Measurements from ENCODE around the gene MPP2.
A peak's percentile ranks its signal among the peaks of the same experiment; 100 is the strongest.

The MPP2 gene

DNA sequence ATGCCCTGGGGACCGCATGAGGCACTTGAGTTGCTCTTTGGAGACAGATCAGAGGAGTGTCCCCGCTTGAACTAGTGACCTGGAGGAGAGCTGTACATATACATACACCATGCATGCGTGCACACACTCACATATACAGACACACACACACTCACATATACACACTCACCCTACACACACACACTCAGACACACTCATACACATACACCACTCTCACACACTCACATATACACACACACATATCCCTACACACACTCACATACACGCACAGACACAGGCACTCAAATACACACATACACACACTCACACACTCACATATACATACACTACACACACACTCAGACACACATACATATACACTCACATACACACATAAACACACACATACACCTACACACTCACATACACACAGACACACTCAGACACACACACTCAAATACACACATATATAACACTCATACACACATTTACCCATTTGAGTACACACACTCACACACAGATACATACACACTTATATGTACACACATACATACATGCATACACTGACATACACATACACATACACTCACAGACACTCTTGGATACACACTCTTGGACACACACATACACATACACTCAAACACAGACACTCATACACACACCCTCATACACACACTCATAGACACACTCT is 5.4 kb upstream of the MPP2 start:
- TF ChIP-seq, protein P1, sequence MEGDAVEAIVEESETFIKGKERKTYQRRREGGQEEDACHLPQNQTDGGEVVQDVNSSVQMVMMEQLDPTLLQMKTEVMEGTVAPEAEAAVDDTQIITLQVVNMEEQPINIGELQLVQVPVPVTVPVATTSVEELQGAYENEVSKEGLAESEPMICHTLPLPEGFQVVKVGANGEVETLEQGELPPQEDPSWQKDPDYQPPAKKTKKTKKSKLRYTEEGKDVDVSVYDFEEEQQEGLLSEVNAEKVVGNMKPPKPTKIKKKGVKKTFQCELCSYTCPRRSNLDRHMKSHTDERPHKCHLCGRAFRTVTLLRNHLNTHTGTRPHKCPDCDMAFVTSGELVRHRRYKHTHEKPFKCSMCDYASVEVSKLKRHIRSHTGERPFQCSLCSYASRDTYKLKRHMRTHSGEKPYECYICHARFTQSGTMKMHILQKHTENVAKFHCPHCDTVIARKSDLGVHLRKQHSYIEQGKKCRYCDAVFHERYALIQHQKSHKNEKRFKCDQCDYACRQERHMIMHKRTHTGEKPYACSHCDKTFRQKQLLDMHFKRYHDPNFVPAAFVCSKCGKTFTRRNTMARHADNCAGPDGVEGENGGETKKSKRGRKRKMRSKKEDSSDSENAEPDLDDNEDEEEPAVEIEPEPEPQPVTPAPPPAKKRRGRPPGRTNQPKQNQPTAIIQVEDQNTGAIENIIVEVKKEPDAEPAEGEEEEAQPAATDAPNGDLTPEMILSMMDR (IDR thresholded peaks at IDR 0.05; ENCODE audit: low read length, missing control alignments): no peak
- DNase-seq (ENCODE audit: low read depth): no peak
- no peak overlapping the region for H3K4me3 ChIP-seq (replicated peaks; ENCODE audit: low read depth, low read length)

DNA sequence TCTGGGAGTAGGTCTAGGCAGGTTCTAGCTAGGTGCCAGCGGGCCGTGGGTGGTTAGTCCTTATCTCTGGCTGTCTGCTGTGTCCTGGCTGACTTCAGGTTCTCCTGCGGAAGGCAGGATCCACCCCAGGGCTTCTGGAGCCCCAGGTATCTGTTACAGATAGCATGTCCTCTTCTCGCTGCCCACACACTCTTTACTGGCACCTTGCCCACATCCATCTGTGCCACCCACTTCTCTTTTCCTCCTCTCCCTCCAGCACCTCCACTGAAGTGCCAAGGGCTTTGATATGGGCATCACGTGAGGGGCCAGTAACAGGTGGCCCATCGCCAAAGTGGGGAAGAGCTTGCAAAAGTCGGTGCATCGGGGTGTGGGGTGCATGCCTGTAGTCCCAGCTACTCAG is 4.6 kb upstream of the MPP2 start:
- TF ChIP-seq, protein P1 (IDR thresholded peaks at IDR 0.05; ENCODE audit: low read length, missing control alignments): no peak
- no peak for DNase-seq (ENCODE audit: low read depth)

DNA sequence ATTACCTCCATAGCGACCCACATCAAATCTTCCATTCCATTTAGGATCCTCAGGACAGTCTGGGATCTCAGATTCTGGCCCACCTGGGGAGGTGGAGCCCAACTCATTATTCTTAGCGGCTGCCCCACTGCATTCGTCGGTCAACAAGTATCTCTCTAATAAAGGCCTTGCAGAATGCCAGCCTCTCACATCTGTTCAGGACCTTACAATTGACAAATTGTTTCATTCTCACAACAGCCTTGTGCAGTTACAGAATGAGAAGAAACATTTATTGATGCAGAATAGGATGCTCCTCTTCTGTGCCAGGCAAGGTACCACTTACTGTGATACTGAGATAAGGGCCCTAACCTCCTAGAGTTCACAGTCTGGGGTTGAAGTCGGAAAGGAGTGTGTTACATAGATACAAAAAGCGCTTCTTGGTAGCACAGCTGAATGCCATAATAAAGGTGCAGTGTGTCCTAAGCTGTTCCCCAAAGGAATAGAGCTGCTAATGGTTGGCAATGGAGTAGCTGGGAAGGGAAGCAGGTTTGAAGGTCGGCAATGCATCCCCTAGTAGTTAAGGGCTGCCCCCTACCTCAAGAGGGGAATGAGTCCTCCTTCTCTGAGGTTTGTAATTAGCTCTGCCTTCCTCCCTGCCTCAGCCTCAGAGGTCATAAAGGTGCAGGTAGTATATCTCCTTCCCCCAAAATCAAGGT is 2.3 kb upstream of the MPP2 start:
- TF ChIP-seq, protein P1 (IDR thresholded peaks at IDR 0.05; ENCODE audit: low read length, missing control alignments): no peak
- DNase-seq (ENCODE audit: low read depth): no peak
- H3K4me3 ChIP-seq (replicated peaks; ENCODE audit: low read depth, low read length): no peak overlapping the region

More for the DNA sequence above, 4.6 kb upstream of the MPP2 start:
- no peak overlapping the region for H3K4me3 ChIP-seq (replicated peaks; ENCODE audit: low read depth, low read length)

DNA sequence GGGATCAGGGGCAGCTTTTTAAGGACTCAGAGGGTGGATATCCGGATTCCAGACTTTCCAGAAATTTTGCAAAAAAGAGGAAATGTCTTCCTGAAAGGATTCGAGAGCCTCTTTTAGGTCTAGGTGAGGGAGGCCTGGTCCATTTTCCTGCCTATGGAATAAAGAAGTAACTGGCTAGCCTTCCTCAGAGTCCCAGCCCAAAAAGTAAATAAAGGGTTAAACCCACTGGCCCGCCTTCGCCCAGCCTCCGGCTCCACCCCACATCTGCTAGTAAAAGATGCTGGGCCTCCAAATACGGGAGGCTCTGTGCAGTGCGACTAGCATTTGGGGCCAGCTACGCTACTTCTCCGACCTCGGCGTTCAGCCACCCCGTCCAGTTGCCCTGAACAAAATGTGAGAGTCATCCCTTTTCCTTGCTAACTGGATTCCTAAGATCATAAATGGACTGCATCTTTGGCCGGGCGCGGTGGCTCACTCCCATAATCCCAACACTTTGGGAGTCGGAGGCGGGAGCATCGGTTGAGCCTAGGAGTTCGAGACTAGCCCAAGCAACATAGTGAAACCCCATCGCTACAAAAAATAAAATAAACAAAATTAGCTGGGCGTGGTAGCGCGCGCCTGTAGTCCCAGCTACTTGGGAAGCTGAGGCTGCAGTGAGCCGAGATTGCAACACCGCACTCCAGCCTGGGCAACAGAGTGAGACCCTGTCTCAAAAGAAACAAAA is 824 bp upstream of the MPP2 start:
- TF ChIP-seq, protein P1 (IDR thresholded peaks at IDR 0.05; ENCODE audit: low read length, missing control alignments): no peak
- H3K4me3 ChIP-seq (replicated peaks; ENCODE audit: low read depth, low read length): peak overlapping the region; percentile 68
- peak; percentile 70 for DNase-seq (ENCODE audit: low read depth)

DNA sequence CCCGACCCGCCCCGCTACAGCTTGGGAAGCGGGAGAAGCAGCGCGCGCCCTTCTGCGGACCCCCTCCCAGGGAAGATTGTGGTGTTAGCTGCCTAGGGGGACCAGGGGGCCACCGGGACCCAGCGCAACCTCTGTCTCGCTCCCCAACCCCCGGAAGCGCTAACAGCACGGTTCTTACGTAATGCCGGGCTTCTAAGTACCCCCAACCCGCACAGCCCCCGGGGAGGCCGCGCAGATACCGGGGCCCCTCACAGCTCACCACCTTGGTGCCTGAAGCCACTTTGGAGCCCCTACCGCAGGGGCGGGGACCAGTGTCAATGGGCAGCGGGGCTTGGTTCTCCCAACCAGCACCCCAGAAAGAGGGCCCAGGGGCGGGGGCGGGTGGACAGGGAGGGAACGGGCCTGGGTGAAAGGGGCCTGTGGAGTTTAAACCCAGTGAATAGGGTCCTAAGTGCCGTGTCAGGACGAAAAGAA is 348 bp downstream of the MPP2 start:
- peak overlapping the region; percentile 68 for H3K4me3 ChIP-seq (replicated peaks; ENCODE audit: low read depth, low read length)
- no peak for DNase-seq (ENCODE audit: low read depth)
- TF ChIP-seq, protein P1 (IDR thresholded peaks at IDR 0.05; ENCODE audit: low read length, missing control alignments): no peak

DNA sequence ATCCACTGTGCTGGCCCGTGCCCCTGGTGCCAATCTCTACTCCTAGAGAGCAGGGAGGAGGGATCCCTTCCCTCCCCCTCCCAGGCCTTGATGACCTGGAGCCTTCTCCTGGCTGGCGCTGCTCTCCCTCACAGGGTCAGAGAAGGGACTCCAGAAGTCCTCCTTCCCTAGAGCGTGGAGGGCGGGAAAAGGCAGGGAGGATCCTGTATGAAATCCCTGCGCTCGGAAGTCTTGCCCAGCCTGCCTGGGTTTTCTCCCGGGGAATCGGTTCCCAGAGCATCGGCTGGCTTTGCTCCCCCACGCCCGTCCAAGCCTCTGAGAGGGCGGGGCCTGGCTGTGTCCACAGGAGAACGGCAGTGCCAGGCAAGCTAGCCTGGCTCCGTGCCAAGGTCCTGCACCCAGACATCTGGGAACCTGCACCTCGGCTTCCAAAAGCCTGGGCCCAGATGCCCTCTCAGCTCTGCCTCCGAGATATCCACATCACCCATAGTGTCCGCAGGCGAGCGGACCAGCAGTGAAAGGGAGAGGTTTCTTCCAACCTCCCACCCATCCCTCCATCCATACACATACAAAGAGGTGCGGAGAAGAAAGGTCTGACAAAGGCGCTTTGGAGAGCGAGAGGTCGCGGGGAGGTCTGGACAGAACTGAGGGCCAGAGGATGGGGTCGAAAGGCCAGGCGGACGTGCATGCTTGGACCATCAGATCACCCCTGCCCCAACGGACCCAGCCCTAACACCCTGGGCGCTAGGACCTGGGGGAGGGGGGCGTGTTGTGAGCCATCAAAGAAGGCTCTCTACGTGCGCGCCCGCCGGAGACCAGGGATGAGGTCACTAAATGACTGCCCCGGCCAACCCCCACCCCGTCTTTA is 1.1 kb downstream of the MPP2 start:
- TF ChIP-seq, protein P1 (IDR thresholded peaks at IDR 0.05; ENCODE audit: low read length, missing control alignments): no peak
- peak overlapping the region; percentile 68 for H3K4me3 ChIP-seq (replicated peaks; ENCODE audit: low read depth, low read length)
- DNase-seq (ENCODE audit: low read depth): peak; percentile 49

Measured in fibroblast of pulmonary artery (primary cell).